ENCODE measurements around the gene TREML1.
A peak's percentile ranks its signal among the peaks of the same experiment; 100 is the strongest.

TREML1 gene

GRCh38 chr6:41153992-41154625, at the start of gene TREML1:
Gene TREML1 (minus strand): TSS chr6:41154347. CDS start chr6:41154288, 59 bp downstream.
- Histone ChIP-seq H3K27ac (ENCODE audit: low read depth, low read length) (no peak within 1 kb of the TSS), H3K4me2 (ENCODE audit: low read length) (no peak within 1 kb of the TSS), H3K4me3 (ENCODE audit: low read length) (no peak within 1 kb of the TSS), H3K9me2 (replicated peaks; ENCODE audit: control insufficient read depth, low read length) (no peaks in the 10 kb centered on the region), H4K20me1 (ENCODE audit: control insufficient read depth, insufficient read depth, low read depth, low read length) (no peaks in the 10 kb centered on the region), H3K9me3 (ENCODE audit: control insufficient read depth, insufficient read depth, low read length) (no peaks in the 10 kb centered on the region), H3K36me3 (ENCODE audit: control insufficient read depth, low read length) (no peaks in the 10 kb centered on the region), H3K4me1 (ENCODE audit: control insufficient read depth, low read length) (no peaks in the 10 kb centered on the region), H3K79me2 (ENCODE audit: control insufficient read depth, low read length) (no peaks in the 10 kb centered on the region), H3K27me3 (ENCODE audit: control insufficient read depth, low read length) (peaks cover 5% of the 10 kb centered on the region; the same call in 1 of the 2 replicates), H3F3A (ENCODE audit: control insufficient read depth, insufficient read depth) (no peaks in the 10 kb centered on the region)
- TF ChIP-seq EZH2phosphoT487 (IDR thresholded peaks at IDR 0.05; ENCODE audit: borderline replicate concordance, low read length) (no peak), CTCF (IDR thresholded peaks at IDR 0.05; ENCODE audit: low read depth, low read length, poor library complexity, severe bottlenecking) (no peak)

GRCh38 chr6:41201764-41202173, 47.6 kb upstream of the TREML1 start:
- Histone ChIP-seq H3K27ac (ENCODE audit: low read depth, low read length) (peak overlapping the region; percentile 92), H3K36me3 (ENCODE audit: control insufficient read depth, low read length) (no peaks in the 10 kb centered on the region), H3K4me2 (ENCODE audit: low read length) (peak overlapping the region; percentile 84), H3K9me2 (replicated peaks; ENCODE audit: control insufficient read depth, low read length) (no peaks in the 10 kb centered on the region), H4K20me1 (ENCODE audit: control insufficient read depth, insufficient read depth, low read depth, low read length) (no peaks in the 10 kb centered on the region), H3F3A (ENCODE audit: control insufficient read depth, insufficient read depth) (peaks cover 25% of the 10 kb centered on the region), H3K4me3 (ENCODE audit: low read length) (peak overlapping the region; percentile 54), H3K27me3 (ENCODE audit: control insufficient read depth, low read length) (no peaks in the 10 kb centered on the region), H3K4me1 (ENCODE audit: control insufficient read depth, low read length) (peaks cover 43% of the 10 kb centered on the region), H3K79me2 (ENCODE audit: control insufficient read depth, low read length) (no peaks in the 10 kb centered on the region), H3K9me3 (ENCODE audit: control insufficient read depth, insufficient read depth, low read length) (no peaks in the 10 kb centered on the region)
- TF ChIP-seq EZH2phosphoT487 (IDR thresholded peaks at IDR 0.05; ENCODE audit: borderline replicate concordance, low read length) (no peak), CTCF (IDR thresholded peaks at IDR 0.05; ENCODE audit: low read depth, low read length, poor library complexity, severe bottlenecking) (no peak)

- Histone ChIP-seq H3K4me3 (ENCODE audit: low read length) (peak within 1 kb of the TSS; percentile 54), H4K20me1 (ENCODE audit: control insufficient read depth, insufficient read depth, low read depth, low read length) (no peaks in the 10 kb centered on the region), H3K27ac (ENCODE audit: low read depth, low read length) (peak within 1 kb of the TSS; percentile 92), H3K4me2 (ENCODE audit: low read length) (peak within 1 kb of the TSS; percentile 84), H3K27me3 (ENCODE audit: control insufficient read depth, low read length) (no peaks in the 10 kb centered on the region), H3K4me1 (ENCODE audit: control insufficient read depth, low read length) (peaks cover 43% of the 10 kb centered on the region), H3K79me2 (ENCODE audit: control insufficient read depth, low read length) (no peaks in the 10 kb centered on the region), H3K9me2 (replicated peaks; ENCODE audit: control insufficient read depth, low read length) (no peaks in the 10 kb centered on the region), H3F3A (ENCODE audit: control insufficient read depth, insufficient read depth) (peaks cover 25% of the 10 kb centered on the region), H3K36me3 (ENCODE audit: control insufficient read depth, low read length) (no peaks in the 10 kb centered on the region), H3K9me3 (ENCODE audit: control insufficient read depth, insufficient read depth, low read length) (no peaks in the 10 kb centered on the region)
- TF ChIP-seq CTCF (IDR thresholded peaks at IDR 0.05; ENCODE audit: low read depth, low read length, poor library complexity, severe bottlenecking) (no peak), EZH2phosphoT487 (IDR thresholded peaks at IDR 0.05; ENCODE audit: borderline replicate concordance, low read length) (no peak)
Observed at GRCh38 chr6:41200901-41201763, 47.0 kb upstream of the TREML1 start, which contains the start of gene TREML2. Gene TREML2 (minus strand): TSS chr6:41201149. CDS start chr6:41201008, 141 bp downstream.
